ENCODE data around the gene ATOSA.

The ATOSA gene

DNA sequence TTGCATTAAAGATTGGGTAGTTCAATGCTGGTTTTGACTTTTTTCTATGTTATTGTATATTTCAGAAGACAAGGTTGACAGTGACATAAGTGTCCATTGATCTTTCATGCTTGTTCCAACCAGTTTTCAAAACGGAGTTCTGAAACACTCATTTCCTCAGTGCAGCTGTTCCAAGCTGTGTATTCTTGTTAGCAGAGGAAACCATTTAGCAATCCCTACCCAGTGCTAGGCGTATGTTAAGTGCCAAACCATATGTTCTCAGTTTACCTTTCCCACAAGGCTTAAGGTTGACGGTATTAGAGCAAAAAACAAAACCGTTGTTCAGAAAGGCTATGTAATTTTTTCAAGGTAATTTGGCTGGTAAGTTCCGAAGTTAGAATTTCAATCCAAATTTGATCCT lies 9.1 kb downstream of the ATOSA start:
- intact Hi-C loops (cut with DNase I; ENCODE audit: low total_unique reads): no loop called here
- H3K9me3 ChIP-seq: no peaks in the 10 kb centered on the region
- H3K4me3 ChIP-seq: no peak overlapping the region
- TF ChIP-seq, protein P1, sequence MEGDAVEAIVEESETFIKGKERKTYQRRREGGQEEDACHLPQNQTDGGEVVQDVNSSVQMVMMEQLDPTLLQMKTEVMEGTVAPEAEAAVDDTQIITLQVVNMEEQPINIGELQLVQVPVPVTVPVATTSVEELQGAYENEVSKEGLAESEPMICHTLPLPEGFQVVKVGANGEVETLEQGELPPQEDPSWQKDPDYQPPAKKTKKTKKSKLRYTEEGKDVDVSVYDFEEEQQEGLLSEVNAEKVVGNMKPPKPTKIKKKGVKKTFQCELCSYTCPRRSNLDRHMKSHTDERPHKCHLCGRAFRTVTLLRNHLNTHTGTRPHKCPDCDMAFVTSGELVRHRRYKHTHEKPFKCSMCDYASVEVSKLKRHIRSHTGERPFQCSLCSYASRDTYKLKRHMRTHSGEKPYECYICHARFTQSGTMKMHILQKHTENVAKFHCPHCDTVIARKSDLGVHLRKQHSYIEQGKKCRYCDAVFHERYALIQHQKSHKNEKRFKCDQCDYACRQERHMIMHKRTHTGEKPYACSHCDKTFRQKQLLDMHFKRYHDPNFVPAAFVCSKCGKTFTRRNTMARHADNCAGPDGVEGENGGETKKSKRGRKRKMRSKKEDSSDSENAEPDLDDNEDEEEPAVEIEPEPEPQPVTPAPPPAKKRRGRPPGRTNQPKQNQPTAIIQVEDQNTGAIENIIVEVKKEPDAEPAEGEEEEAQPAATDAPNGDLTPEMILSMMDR (IDR thresholded peaks at IDR 0.05): no peak
- H3K27ac ChIP-seq: no peak overlapping the region
- peaks cover 47 to 86% (median 75%) of the 10 kb centered on the region in 3 donors for H3K36me3 ChIP-seq
- H3K27me3 ChIP-seq: no peaks in the 10 kb centered on the region
- H3K4me1 ChIP-seq: peaks cover 0 to 38% (median 8%) of the 10 kb centered on the region in 4 donors
- DNase-seq: no peak

DNA sequence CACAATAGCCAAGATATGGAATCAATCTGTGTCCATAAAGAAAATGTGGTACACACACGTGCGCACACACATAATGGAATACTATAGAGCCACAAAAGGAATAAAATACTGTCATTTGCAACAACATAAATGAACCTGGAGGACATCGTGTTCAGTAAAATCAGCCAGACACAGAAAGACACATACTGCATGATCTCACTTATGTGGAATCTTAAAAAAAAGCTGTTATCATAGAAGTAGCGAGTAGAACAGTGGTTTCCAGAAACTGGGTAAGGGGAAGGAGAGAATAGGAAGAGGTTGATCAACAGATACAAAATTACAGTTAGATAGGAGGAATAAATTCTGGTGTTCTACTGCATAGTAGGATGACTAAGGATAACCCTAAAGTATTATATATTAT lies 11.1 kb downstream of the ATOSA start:
- peaks cover 45 to 94% (median 69%) of the 10 kb centered on the region in 3 donors for H3K36me3 ChIP-seq
- H3K27ac ChIP-seq: no peak overlapping the region
- no peaks in the 10 kb centered on the region for H3K9me3 ChIP-seq
- intact Hi-C loops (cut with DNase I; ENCODE audit: low total_unique reads): no loop called here
- no peak overlapping the region for H3K4me3 ChIP-seq
- no peak for DNase-seq
- H3K4me1 ChIP-seq: peaks cover 0 to 22% (median 3%) of the 10 kb centered on the region in 4 donors
- TF ChIP-seq, protein P1 (IDR thresholded peaks at IDR 0.05): no peak
- no peaks in the 10 kb centered on the region for H3K27me3 ChIP-seq

DNA sequence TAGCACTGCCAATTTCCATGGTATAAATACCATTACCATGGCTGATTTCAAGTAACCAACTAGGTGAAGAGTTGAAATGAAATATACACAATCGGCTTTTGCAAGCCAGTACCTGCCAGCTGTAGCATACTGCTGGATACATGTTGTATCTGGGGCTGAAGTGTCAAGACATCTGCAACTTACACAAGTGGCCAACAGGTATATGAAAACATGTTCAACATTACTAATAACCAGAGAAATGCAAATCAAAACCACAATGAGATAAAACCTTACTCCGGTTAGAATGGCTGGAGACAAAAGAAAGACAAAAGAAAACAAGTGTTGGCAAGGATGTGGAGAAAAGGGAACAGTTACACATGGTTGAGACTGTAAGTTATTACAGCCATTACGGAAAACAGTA lies 11.6 kb downstream of the ATOSA start:
- Histone ChIP-seq H3K27ac (no peak overlapping the region), H3K4me3 (no peak overlapping the region), H3K9me3 (no peaks in the 10 kb centered on the region), H3K36me3 (peaks cover 45 to 90% (median 64%) of the 10 kb centered on the region in 3 donors), H3K27me3 (no peaks in the 10 kb centered on the region), H3K4me1 (peaks cover 0 to 22% (median 3%) of the 10 kb centered on the region in 4 donors)
- no peak for DNase-seq
- intact Hi-C loops (cut with DNase I; ENCODE audit: low total_unique reads): no loop called here
- TF ChIP-seq, protein P1 (IDR thresholded peaks at IDR 0.05): no peak

DNA sequence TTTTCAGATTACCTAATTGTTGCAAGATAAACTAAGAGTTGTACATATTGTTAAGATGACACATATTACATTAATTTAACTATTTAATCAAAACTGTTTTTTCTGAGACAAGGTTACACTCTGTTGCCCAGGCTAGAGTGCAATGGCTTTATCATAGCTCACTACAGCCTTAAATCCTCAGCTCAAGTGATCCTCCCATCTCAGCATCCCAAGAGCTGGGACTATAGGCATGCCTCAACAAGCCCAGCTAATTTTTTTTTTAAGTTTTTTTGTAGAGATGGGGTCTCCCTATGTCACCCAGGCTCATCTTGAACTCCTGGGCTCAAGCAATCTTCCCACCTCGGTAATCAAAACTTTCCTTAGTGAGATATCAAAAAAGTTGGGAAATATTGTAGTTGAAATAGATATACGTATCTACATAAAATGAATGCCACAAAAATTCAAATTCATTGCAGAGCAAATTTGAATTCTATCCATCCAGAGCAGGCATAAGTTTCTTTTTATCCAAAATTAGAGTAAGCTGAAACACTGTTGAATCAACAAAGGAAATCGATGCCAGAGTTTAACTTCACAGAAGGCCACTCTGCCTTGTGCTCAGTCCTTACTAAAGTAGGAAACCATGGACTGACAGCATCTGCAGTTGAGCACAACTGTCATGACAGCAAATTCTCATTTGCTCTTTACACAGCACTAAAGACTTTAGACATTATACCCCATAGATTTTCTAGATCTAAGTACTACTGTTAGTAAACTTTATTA lies 15.5 kb downstream of the ATOSA start:
- intact Hi-C loops (cut with DNase I; ENCODE audit: low total_unique reads): no loop called here
- Histone ChIP-seq H3K9me3 (no peaks in the 10 kb centered on the region), H3K27ac (no peak overlapping the region), H3K27me3 (no peaks in the 10 kb centered on the region), H3K4me1 (peaks cover 0 to 17% (median 4%) of the 10 kb centered on the region in 4 donors), H3K36me3 (peaks cover 33 to 77% (median 40%) of the 10 kb centered on the region in 3 donors), H3K4me3 (no peak overlapping the region)
- TF ChIP-seq, protein P1 (IDR thresholded peaks at IDR 0.05): no peak
- no peak for DNase-seq

DNA sequence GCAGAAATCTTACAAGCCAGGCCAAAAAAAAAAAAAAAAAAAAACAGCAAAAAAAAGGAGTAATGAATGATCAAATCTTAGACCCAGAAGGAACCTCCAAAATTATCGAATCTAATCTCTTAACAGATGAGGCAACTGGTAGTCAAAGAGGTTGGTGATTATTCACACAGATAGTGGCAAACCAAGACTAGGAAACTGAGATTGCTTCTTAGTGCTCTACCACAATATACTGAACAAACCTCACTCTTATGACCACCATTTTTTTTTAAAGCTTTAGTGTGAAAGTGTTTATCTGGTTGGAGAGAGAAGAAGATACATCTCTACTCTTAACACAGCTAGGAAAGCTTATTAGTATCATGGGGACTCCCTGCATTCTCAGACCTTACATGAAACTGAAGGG lies 17.3 kb downstream of the ATOSA start:
- intact Hi-C loops (cut with DNase I; ENCODE audit: low total_unique reads): no loop called here
- Histone ChIP-seq H3K9me3 (no peaks in the 10 kb centered on the region), H3K27ac (no peak overlapping the region), H3K4me3 (no peak overlapping the region), H3K27me3 (no peaks in the 10 kb centered on the region), H3K36me3 (peaks cover 25 to 59% (median 27%) of the 10 kb centered on the region in 3 donors), H3K4me1 (peaks cover 0 to 21% (median 11%) of the 10 kb centered on the region in 4 donors)
- TF ChIP-seq, protein P1 (IDR thresholded peaks at IDR 0.05): no peak
- DNase-seq: no peak
